Measurements from ENCODE around the gene AGTPBP1.
A peak's percentile ranks its signal among the peaks of the same experiment; 100 is the strongest.

The AGTPBP1 gene

GRCh38 chr9:85662573-85662972 is 79.2 kb downstream of the AGTPBP1 start:
- peak; percentile 9 for DNase-seq (ENCODE audit: low read depth)
- TF ChIP-seq CTCF (IDR thresholded peaks at IDR 0.05; ENCODE audit: low read length, missing control alignments): no peak
- H3K4me3 ChIP-seq (replicated peaks; ENCODE audit: low read depth, low read length): no peak overlapping the region

- DNase-seq (ENCODE audit: low read depth): no peak
- no peak overlapping the region for H3K4me3 ChIP-seq (replicated peaks; ENCODE audit: low read depth, low read length)
- TF ChIP-seq CTCF (IDR thresholded peaks at IDR 0.05; ENCODE audit: low read length, missing control alignments): no peak
Measured at GRCh38 chr9:85658716-85659115, 83.0 kb downstream of the AGTPBP1 start.

GRCh38 chr9:85653153-85653552 is 88.6 kb downstream of the AGTPBP1 start:
- no peak for TF ChIP-seq CTCF (IDR thresholded peaks at IDR 0.05; ENCODE audit: low read length, missing control alignments)
- H3K4me3 ChIP-seq (replicated peaks; ENCODE audit: low read depth, low read length): no peak overlapping the region
- no peak for DNase-seq (ENCODE audit: low read depth)

- no peak for DNase-seq (ENCODE audit: low read depth)
- H3K4me3 ChIP-seq (replicated peaks; ENCODE audit: low read depth, low read length): no peak overlapping the region
- no peak for TF ChIP-seq CTCF (IDR thresholded peaks at IDR 0.05; ENCODE audit: low read length, missing control alignments)
Measured at GRCh38 chr9:85647571-85647970, 94.2 kb downstream of the AGTPBP1 start.

GRCh38 chr9:85645909-85646627 is 95.7 kb downstream of the AGTPBP1 start:
- no peak overlapping the region for H3K4me3 ChIP-seq (replicated peaks; ENCODE audit: low read depth, low read length)
- DNase-seq (ENCODE audit: low read depth): no peak
- no peak for TF ChIP-seq CTCF (IDR thresholded peaks at IDR 0.05; ENCODE audit: low read length, missing control alignments)

GRCh38 chr9:85640425-85640824 is 101.3 kb downstream of the AGTPBP1 start:
- DNase-seq (ENCODE audit: low read depth): no peak
- no peak overlapping the region for H3K4me3 ChIP-seq (replicated peaks; ENCODE audit: low read depth, low read length)
- TF ChIP-seq CTCF (IDR thresholded peaks at IDR 0.05; ENCODE audit: low read length, missing control alignments): no peak

- no peak for DNase-seq (ENCODE audit: low read depth)
- H3K4me3 ChIP-seq (replicated peaks; ENCODE audit: low read depth, low read length): no peak overlapping the region
- no peak for TF ChIP-seq CTCF (IDR thresholded peaks at IDR 0.05; ENCODE audit: low read length, missing control alignments)
Measured at GRCh38 chr9:85639675-85640186, 102.0 kb downstream of the AGTPBP1 start.

Data from fibroblast of pulmonary artery (primary cell).